Activated CD4-positive, alpha-beta T cell treated with anti-CD3 and anti-CD28 coated beads, Interleukin-2, Interleukin-4, amounts not matched to agents 100 ng/mL and 50 ng/mL, durations not matched to agents 16 hours and 8 hours (primary cell): ENCODE results near the gene GZMB.
"Not testable (repeated sequence)": the region's sequence is repeated elsewhere in the genome, so short reads cannot be mapped to it uniquely, and the experiment has no call there.

Source experiments
- DNase-seq: peaks from one replicate; pipeline ENCODE4 v3.0.0-alpha.2; 2020; ENCODE audit warnings: low spot score

The GZMB gene, protein sequence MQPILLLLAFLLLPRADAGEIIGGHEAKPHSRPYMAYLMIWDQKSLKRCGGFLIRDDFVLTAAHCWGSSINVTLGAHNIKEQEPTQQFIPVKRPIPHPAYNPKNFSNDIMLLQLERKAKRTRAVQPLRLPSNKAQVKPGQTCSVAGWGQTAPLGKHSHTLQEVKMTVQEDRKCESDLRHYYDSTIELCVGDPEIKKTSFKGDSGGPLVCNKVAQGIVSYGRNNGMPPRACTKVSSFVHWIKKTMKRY

DNA sequence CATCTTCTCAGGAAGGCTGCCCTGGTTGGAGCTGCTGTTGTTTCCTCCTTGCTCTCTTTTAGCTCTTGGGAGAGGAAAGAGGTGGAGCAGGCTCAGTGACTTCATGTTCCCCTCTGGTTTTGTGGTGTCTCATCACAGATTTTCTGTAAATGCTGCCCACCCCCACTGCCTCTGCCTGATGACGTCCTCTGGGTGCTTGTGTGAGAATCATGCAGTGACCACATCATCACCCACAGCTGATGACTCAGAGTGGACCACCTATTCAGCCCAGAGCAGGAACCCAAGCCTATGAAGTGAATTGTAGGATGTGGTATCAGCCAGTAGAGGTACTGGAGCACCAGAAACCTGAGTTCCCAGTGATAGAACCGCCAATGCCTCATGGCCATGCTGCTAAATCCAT is at the start of gene GZMB:
Gene GZMB (minus strand): TSS at position 33 of the 400 bp plus-strand sequence. CDS start 30 bp downstream, at position 3.
- peak; percentile 76 for DNase-seq

DNA sequence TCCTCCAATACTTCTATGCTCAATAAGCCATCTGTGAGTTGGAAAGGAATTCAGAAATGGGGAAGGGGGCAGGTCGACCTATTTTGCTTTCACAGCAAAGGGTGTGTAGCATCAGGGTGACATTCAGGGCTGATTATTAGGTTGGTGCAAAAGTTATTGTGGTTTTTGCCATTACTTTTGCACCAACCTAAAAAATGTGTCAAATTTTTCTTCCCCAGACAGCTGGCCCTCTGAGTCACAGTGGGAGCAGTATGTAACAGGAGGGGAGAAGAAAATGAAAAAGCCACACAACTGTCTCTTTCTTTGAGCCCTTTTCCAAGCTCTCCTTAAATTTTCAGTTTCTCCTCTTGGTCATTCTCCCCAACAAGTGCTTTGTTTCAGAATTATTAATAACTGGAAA is 47.1 kb upstream of the GZMB start:
- no peak for DNase-seq

DNA sequence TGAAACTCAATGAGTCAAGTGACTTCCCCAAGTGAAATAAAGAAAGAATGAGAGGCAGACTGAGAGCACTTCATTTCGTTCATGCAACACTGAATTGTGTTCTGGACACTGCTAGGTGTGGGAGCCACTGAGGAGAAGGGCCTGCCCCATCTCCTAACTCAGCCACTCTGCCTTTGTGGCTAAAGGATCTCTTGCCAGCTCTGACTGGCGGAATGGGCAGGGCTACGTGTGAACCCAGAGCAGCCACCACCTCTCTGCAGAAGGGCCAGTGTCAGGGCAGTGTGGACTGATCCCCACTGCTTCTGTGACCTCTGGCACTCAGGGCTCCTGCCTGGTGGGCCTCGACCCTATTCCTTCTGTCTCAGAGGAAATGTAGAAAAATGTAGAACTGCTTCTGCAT is 46.5 kb upstream of the GZMB start:
- no peak for DNase-seq

DNA sequence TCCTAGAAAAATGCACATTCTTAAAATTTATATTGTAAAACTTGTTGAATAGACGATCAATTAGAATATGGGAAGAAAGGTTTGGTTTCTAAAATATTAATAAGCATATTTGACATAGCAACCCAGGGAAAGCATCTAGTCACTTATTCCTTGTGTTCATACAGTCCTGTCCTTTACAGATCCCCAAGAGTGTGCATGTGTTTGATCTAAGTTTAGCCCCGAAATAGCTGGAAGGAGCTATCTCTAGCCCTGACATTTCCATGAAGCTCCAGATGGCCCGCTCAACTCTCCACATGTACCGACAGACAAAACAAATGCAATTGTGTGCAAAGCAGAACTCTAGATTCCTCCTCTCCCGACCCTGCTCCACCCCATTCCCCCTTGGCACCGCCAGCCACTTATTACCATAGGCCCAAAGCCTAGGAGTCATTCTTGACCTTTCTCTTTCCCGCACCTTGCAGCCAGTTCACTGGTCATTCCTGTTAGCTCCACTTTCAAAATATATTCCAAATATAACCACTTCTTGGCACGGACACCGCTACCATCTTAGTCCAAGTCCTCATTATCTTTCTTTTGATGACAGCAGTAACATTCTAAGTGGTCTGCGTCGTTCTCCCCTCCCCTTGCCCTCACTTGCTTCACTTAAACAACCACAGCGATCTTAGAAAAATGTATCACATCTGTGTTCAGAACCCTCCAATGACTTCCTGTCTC is 45.4 kb upstream of the GZMB start:
- DNase-seq = no peak

DNA sequence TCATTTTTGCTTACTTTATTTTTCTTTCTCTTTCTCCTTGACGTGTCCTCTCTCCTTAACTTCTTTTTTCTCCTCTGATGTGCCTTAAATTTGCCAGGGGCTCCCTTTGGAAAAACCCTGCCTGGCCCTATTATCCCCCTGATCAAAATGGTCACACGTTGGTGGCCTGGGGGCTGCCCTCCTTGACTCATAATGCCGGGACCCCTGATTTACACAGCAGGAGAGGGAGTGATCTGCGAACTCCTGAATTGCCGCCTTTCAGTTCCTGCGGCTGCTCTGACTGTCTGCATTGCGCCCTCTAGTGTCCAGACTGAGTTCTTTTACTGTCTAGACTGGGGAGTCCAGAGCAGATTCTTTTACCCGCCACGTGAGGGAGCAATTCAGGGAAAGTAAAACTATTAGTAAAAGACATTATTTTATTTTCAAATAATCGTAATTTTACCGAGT is 44.8 kb upstream of the GZMB start:
- DNase-seq = peak; percentile 94

DNA sequence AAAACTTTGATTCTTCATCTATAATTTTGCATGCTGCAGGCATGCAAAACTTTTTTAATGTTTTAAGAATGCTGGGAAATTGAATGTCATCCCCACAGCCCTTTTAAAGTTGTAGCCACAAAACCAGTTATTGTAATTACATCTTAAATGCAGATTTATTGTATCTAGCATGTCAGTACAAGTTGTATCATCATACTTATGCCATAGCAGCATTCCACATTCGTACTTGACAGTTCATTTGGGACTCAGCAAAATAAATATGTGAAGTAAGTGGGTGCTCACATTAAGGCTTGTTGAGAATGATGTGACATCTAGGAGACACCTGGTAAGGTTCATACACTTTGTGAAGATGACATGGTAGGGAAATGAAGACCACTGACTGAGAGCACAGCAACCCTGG is 44.0 kb upstream of the GZMB start:
- no peak for DNase-seq

DNA sequence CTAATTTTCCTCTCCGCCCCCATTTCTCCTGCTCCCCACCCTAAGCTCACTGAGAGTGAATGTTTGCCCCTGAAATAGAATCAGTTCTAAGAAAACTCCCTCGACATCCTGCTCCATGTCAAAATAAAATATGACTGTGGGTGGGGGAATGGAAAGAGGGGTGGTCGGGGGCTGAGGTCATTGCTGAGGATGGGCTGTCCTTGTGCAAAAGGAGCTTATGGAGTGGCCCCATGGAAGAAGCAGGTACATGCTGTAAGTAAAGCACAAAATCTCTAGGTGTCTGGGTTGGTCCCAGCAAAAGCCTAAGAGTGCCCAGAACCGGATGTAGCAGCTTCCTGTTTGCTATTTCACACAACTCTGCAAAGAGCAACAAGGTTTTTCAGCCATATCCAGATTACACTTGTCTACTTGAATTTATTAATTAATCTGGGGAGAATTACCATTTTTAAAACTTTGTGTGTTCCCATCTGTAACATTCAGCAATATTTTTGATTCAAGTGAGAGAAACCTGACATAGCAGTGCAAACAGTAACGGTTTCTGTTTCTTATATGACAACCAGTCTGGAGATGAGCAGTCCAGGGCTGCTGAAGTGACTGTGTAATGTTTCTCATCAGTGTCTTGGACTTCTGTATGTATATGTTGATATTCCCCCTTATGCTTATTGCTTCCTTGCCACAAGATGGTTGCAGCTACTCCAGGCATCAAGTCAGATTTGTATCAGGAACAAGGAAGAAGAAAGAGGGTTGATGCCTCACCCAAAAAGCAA is 40.4 kb upstream of the GZMB start:
- DNase-seq = peak; percentile 72

DNA sequence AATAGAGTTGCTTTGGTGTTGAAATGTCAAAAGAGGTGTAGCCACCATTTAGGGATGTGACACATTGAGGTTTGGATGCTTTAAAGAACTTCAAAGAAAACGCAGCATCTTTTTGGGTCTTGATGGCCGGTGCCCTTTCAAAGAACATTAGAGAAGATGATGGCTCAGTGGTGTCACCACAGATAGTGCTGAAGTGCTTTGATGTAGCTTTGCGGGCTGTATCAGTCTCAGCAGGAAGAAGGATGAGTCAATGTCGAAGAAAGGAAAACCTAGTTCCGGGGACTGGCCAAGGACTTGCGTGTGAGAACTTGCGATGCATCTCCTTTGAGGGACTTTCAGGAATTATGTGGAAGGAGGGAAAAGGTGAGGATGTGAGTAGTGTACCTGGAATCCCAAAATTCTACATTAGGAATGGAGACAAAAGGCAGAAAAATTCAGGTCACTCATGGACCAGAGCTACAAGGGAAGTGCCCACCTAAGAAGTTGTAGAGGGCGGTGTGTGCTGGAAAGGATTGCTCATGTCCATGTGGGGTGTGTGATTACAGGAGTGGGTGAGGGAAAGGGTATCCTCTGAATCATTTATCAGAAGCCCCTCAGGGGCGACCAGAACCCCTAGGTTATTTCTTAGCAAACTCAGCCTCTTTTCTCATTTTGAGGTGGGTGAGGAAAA is 39.7 kb upstream of the GZMB start:
- DNase-seq = peak; percentile 89

DNA sequence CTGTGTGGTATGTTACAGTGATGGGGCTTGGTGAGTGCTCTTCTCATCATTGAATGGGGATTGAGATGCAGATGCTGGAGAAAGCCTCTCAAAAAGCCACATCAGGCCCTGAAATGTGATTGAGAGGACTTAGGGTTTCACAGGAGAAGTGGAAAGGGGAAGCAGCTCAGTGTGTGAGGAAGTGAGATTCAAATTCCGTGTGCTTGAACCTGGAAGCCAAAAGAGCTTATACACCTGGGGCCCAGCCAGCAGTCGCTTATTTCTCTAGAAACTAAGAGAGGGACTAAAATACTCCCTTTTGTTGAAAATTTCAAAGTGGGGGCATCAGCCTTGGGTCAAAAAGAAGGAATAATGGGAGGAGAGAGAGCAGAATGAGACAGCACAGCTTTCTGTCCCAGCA is 39.1 kb upstream of the GZMB start:
- no peak for DNase-seq

DNA sequence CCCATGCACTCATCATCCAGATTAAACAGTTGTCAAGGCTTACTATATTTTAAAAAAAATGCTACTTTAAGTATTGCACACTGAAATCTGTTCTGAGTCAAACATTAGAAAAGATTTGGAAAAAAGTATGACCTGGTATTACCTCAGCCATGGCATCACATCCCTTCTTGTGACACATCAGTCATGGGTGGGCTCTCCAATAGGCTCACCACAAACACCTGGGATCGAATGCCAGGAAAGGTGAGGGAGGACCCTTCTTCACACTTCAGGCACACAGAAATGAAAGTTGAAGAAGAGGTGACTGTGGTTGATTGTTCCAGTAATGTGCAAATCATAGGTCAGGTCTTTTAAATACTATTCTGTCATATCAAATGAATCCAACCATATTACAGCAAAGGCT is 36.6 kb upstream of the GZMB start:
- DNase-seq = peak; percentile 47

DNA sequence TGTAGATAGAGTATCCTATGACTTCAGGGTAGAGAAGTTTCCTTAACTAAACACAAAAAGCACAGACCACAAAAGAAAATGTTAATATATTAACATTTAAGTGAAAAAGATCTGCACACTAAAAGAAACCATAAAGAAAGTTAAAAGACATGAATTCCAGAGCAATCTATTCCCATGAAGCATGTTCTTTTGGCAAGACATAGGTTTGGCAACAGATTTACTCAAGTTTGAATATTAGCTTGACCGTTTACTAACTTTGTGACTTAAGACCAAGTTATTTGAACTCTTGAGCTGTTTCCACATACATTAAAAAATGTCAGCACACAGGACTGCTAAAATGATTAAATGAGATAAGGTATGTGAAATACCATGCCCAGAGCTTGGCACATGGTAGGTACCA is 35.7 kb upstream of the GZMB start:
- no peak for DNase-seq

DNA sequence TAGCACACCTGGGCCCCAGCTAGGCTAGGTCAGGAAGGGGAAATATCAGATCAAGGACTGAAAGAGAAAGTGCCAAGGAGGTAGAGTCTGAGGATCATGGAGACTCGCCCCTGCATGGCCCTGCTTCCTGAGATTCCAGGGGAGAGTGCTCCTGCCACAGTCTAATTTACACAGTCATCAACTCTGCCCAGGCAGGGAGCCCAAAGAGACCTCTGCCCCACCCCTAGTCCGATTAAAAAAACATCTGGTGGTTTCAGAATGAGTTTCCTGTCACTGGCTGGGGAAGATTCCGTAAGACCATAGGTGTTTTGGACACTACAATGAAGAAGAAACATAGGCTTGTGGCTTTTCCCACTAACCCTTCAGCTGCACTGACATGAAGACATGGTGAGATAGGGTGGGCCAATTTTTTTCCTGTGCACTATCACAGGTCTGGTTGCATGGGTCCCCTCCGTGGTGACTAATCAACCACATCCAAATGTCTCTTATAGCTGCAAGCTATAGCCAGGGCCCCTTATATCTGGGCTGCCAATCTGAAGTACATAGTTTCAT is 31.5 kb upstream of the GZMB start:
- peak; percentile 86 for DNase-seq

DNA sequence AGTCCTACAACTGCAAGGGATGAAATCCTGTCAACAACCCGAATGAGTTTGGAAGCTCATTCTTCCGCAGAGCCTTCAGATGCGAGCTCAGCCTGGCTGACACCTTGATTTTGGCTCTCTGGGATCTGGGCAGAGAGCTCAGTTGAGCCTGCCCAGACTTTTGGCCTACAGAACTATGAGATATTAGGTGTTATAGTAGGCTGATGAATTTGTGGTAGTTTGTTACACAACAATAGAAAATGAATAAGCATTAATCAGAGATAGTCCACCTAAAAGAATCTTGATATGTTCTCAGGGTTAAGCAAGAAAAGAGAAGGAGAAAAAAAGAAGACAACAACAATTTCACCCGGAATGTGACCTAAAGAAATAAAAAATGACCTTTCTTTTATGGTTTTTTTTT is 30.4 kb upstream of the GZMB start:
- DNase-seq = no peak

DNA sequence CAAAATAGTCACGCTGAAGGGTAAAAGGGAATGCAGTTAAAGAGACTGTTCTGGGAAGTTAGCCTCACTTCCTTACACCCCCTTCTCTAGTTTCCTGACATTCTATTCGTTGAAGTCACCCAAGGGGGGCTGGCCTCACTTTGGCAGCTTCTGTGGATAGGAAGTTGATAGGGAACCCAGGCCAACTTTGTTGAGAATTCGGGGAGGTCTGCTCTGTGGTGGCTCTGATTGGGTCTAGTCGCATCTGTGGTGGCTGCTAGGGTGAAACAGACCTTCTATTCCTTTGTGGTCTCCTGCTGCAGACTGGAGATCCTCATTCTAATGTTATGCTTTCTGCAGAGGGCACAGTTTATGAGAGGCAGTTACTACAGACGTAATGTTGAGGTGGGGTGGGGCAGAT is 28.8 kb upstream of the GZMB start:
- DNase-seq = no peak

DNA sequence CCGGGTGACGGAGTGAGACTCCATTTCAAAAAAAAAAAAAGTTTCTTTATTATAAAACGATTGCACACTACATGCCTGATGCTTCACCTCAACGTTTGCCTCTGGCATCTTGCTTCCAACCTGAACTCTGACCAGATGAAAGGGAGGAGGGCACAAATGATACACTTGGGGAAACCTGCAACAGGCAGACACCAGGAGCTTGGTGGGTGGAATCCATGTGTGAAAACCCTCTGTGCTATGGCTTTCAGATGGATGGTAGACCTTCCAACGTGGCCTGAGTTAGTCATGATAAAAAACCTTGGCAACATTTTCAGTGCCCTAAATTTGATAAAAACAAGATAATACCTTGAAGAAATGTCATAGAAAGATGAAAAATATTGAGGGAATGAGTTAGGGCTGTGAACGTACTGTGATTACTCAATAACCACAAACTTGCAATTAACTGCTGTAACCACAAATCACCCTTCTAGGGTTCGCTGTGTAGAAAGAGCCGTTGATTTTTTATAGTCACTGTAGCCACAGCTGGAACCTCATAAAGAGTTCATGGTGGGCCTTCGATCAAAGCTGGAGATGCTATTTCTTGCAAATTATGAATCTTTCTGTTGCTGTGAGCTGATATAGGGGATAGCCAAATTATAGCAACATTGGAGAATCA is 26.1 kb upstream of the GZMB start:
- DNase-seq = peak; percentile 58

DNA sequence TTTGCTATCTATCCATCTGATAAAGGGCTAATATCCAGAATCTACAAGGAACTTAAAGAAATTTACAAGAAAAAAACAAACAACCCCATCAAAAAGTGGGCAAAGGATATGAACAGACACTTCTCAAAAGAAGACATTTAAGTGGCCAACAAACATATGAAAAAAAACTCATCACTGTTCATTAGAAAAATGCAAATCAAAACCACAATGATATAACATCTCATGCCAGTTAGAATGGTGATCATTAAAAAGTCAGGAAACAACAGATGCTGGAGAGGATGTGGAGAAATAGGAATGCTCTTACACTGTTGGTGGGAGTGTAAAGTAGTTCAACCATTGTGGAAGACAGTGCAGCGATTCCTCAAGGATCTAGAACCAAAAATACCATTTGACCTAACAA is 14.4 kb upstream of the GZMB start:
- not testable (repeated sequence) for DNase-seq

DNA sequence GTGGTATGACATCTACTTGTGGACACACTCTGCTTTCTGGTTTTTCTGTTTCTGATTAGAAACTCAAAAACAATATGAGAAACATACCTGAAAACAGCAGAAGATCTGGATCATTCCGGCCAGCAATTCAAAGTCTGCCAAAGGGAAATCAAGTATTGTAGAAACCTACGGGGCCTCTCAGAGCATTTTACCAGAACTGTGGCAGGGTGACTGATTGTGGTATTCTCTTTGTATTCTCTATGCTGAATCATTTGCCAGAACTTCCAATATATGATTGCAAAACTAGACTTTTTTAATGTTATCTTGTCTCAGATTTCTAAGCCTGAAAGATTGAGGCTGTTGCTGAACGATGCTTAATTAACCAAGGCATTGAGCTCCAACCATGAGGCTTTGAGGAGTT is 5.9 kb upstream of the GZMB start:
- DNase-seq = no peak

DNA sequence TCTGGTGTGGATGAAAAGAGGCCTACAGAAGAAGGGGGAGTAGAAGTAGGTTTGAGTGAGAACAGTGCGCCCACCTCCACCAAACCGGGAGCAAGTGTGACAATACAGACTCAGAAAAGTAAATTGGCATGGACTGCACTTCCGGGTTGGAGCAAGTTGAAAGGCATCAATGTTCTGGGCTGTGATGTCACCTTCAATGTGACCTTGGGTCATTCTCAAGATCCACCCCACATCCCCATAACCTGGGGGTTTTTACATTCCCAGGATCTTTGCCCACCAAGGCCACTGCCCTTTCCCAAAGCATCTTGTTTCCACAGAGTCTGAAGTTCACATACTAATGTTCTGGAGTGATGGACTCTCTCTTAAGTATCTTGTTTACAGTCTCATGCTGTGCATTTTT is 5.3 kb upstream of the GZMB start:
- no peak for DNase-seq

DNA sequence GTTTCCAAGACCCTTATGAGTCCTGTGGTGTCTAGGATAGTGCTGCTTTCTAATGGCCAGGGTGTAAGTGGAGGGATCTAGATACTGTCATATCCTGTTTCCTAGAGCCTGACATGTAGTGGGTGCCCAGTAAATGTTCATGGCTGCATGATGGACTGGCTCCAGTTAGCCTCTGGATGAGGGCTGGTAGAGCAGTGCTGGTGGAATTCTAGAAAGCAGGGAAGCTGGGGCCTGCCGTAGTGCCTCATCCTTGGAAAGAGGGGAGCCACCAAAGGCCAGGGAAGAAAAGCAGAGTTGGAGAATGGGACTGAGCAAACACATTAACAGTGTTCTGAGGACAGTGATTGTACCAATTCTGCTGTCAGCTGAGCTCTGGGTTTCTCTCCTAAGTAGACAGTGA is 637 bp downstream of the GZMB start:
- DNase-seq = no peak

DNA sequence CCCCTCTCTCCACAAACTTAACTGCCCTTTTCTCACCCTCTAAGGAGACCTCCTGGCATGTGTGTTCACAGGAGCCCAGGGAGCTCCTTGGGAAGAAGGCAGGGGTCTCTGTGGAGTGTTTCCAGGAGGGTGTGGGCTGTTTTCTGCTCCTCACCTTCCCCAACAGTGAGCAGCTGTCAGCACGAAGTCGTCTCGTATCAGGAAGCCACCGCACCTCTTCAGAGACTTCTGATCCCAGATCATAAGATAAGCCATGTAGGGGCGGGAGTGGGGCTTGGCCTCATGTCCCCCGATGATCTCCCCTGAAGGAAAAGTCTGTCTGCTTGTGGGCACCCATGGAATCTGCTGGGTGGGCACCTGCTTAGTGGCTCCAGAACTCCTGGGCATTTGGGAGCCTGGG is 1.2 kb downstream of the GZMB start:
- DNase-seq = no peak

DNA sequence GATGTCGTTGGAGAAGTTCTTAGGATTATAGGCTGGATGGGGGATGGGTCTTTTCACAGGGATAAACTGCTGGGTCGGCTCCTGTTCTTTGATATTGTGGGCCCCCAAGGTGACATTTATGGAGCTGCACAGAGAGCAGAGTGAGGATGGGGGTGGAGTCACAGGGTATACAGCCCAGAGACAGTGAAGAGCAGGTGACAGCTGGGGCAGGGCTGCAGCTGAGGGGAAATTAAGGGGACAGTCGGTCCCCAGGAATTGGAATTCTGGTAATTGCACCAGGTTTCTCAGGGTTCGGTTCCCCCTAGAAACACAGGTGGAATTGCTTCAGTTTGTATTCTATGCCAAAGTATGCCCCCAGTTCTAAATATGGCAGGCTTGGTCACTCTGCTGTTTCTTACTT is 1.7 kb downstream of the GZMB start:
- no peak for DNase-seq
